ENCODE data around the gene FBXO15.

- TF ChIP-seq, protein P1, sequence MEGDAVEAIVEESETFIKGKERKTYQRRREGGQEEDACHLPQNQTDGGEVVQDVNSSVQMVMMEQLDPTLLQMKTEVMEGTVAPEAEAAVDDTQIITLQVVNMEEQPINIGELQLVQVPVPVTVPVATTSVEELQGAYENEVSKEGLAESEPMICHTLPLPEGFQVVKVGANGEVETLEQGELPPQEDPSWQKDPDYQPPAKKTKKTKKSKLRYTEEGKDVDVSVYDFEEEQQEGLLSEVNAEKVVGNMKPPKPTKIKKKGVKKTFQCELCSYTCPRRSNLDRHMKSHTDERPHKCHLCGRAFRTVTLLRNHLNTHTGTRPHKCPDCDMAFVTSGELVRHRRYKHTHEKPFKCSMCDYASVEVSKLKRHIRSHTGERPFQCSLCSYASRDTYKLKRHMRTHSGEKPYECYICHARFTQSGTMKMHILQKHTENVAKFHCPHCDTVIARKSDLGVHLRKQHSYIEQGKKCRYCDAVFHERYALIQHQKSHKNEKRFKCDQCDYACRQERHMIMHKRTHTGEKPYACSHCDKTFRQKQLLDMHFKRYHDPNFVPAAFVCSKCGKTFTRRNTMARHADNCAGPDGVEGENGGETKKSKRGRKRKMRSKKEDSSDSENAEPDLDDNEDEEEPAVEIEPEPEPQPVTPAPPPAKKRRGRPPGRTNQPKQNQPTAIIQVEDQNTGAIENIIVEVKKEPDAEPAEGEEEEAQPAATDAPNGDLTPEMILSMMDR (IDR thresholded peaks at IDR 0.05) = no peak
- no peak for TF ChIP-seq POLR2A (IDR thresholded peaks at IDR 0.05)
Measured at GRCh38 chr18:74073957-74074667, 73.5 kb downstream of the FBXO15 start.

Measured in thyroid gland (tissue), 4 donors.